GM21423 (cell line): Measurements from ENCODE around the gene RPIA.
A peak's percentile ranks its signal among the peaks of the same experiment; 100 is the strongest.
"Not testable (repeated sequence)": the region's sequence is repeated elsewhere in the genome, so short reads cannot be mapped to it uniquely, and the experiment has no call there.

ENCODE experiments used
- ATAC-seq: cut with Tn5 transposase; IDR thresholded peaks from one replicate; pipeline ENCODE4 v1.9.1; 2021; ENCODE audit warnings: mild to moderate bottlenecking, moderate library complexity; ENCODE audit not compliant: unreplicated experiment

The RPIA gene

DNA sequence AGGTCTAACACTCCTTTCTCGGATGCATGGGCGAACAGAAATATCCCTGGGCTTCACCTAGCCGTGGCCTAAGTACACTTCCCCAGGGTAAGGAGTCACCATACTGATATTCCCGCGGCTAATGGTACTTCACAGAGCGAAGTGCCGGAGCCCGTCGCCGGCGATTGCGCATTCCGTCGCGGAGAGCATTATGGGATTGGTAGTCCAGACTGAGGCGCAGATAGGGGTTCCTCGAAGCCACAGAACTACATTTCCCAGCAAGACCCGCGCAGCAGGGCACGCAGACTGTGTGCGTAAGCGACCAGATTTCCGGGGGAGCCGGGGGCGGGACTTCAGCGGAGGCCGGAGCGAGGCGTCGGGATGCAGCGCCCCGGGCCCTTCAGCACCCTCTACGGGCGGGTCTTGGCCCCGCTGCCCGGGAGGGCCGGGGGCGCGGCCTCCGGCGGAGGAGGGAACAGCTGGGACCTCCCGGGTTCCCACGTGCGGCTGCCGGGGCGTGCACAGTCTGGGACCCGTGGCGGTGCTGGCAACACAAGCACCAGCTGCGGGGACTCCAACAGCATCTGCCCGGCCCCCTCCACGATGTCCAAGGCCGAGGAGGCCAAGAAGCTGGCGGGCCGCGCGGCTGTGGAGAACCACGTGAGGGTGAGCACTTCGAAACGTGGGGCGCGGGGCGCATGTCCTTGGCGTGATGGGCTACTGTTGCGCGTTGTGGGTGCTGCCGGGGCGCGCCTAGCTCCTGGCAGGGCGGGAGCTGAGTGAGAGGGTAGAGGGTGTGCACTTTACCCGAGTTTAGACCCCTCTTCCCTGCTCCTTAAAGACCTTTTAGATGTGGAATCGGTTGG is at the start of gene RPIA:
RPIA (plus strand) TSS at position 335 of the 845 bp plus-strand sequence; CDS start at position 361, 26 bp downstream.
- ATAC-seq: peak; percentile 94

GRCh38 chr2:88642278-88642677 is 49.2 kb upstream of the RPIA start:
- ATAC-seq: no peak

DNA sequence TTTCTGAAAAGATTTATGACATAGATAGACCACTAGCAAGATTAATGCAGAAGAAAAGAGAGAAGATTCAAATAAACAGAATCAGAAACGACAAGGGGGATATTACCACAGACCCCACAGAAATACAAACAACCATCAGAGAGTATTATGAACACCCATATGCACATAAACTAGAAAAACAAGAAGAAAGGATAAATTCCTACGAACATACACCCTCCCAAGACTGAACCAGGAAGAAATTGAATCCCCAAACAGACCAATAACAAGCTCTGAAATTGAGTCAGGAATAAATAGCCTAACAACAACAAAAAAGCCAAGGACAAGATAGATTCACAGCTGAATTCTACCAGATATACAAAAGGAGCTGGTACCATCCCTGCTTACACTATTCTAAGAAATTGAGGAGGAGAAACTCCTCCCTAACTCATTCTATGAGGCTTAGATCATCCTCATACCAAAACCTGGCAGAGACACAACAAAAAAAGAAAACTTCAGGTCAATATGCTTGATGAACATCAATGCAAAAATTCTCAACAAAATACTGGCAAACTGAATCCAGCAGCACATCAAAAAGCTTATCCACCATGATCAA is 46.1 kb upstream of the RPIA start:
- not testable (repeated sequence) for ATAC-seq

- ATAC-seq: no peak
These were observed 39.8 kb upstream of the RPIA start for GRCh38 chr2:88651646-88652045.

DNA sequence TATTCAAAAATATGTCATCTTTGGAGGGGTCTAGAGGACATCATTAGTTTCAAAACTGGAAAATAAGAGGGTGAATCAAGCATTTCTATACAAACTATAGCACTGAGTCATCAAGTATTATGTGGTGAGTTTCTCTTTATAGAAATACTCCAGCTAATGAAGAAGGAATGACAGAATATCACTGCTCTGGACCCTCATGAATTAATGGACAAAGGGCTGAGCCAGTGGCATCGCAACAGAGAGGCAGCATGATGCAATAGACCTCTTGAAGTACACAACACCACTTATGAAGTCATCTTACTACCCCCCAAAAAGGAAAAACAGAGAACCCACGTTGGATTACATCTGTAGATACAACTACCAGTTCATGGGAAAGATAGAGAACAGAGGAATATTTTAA is 36.8 kb upstream of the RPIA start:
- ATAC-seq: no peak

GRCh38 chr2:88656690-88657089 is 34.8 kb upstream of the RPIA start:
- no peak for ATAC-seq

GRCh38 chr2:88657131-88657530 is 34.3 kb upstream of the RPIA start:
- no peak for ATAC-seq

- no peak for ATAC-seq
These were observed 33.1 kb upstream of the RPIA start for GRCh38 chr2:88658326-88658725.

GRCh38 chr2:88658881-88659537 is 32.5 kb upstream of the RPIA start:
- ATAC-seq: no peak

DNA sequence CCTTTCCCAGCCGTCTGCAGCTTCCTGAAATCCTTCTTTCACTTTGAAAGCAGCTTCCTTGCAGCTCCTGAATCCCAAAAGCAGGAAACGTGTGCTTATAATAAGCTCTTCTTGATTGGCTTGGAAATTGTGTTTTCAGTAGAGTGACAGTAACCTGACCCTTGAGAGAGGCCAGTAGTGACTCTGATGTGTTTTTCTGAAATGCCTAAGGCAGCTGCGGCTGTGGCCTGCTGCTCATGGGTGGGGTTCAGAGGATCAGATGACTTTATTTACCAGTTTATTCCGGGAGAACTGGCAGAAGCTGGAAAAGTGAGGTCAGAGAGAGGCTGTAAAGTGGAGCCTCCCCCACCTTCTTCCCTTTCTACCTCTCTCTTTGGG is 31.9 kb upstream of the RPIA start:
- ATAC-seq: no peak

DNA sequence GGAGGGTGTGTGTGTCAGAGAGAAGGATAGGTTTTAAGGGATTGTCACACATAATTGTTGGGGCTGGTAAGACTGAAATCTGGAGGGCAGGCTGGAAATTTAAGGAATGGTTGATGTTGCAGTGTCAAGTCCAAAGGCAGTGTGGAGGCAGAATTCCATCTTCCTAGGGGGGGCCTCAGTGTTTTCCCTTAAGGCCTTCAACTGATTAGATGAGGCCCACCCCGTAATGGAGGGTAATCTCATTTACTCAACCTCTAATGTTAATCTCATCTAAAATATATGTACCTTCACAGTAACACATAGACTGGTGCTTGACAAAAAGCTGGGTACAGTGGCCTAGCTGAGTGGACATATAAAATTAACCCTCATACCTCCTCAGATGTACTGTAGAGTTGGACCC is 30.9 kb upstream of the RPIA start:
- ATAC-seq: no peak

GRCh38 chr2:88666576-88666975 is 24.9 kb upstream of the RPIA start:
- ATAC-seq: no peak

GRCh38 chr2:88667219-88667618 is 24.3 kb upstream of the RPIA start:
- ATAC-seq: no peak

- ATAC-seq: no peak
These were observed 22.6 kb upstream of the RPIA start for GRCh38 chr2:88668862-88669261.

DNA sequence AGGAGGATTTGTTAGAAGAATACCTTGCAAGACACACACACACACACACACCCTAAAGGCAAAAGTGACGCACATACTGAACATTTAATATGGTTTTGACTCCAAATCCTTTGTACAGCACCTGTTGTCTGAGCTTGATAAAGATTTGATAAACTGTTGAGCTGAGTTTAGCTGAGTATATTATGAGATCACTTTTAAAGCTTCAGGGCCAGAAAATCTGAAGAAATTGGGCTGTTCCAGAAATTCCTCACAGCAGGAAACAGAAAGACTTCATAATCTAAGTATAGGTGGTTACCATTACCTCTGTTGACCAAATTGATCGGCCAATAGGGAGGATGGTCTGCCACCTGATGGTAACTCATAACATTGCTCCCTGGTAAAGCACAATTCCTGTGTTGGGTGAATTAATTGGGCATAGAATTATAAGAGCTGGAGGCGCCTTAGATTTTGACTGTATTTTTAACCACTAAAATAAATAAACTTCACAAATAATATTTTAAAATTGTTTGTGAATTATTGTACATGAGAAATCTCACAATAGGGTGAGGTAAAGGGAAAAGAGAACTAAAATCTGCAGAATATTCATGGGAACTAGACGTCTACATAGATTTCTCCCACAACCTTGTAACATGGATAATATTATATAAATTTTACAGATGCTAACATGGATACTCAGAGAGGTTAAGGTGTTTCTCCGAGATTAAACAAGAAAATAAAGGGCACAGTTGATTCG is 21.8 kb upstream of the RPIA start:
- peak; percentile 70 for ATAC-seq

DNA sequence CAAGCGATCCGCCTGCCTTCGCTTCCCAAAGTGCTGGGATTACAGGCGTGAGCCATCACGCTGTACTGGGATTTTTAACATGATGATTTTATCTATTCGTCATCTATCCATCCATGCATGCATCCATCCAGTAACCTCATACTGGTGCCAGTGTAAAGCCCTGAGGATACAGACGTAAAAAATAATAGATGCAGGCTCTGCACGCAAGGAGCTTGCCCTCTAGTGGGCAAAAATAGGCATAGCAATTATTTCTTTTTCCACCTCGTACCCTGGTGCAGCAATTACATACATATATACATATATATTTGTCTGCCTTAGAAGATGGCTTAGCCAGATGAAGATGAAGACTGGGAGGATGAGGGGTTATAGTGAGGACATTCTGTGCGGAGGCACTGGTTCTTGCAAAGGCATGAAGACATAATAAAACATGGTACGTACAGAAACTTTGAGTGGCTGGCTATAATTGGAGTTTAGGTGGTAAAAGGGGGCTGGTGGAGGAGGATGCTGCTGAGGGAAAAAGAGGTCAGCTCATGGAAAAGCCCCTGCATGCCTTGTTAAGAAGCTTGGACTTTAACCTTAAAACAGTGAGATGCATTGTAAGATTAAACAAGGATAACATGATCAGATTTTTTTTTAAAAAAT is 19.6 kb upstream of the RPIA start:
- no peak for ATAC-seq

GRCh38 chr2:88673363-88673762 is 18.1 kb upstream of the RPIA start:
- ATAC-seq: no peak

- no peak for ATAC-seq
These were observed 11.1 kb upstream of the RPIA start for GRCh38 chr2:88680266-88680902.

DNA sequence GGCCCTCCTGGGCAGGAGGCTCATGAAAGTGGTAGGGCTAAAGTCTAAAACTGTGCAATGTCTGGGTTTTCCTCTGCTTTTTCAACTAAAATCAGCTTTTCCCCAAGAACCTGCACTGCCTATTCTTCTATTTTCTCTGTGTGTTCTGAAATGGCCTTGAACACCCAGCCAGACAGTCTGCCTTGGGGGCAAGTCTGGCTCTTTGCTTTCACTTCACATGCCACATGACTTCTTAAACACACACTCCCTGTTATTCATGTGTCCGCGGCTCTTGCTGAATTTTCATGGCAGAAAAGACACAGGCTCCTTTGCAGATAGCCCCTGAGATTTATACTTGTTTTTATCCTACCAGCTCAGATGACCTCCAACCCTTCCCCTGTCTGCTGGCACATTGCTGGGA is 10.6 kb upstream of the RPIA start:
- ATAC-seq: no peak
